ENCODE measurements around the gene SBNO2. TPM values are rescaled to one million over a fixed set of nuclear protein-coding genes. Genes with fewer than 3 reads are reported as not detected.

The SBNO2 gene
- total and polyA plus RNA-seq, 9 of the 15 experiments (the other 6 are each of a cell fraction or from before 2014, with no cell fraction given) = 0.01 to 46.2 (median 6.7) TPM

DNA sequence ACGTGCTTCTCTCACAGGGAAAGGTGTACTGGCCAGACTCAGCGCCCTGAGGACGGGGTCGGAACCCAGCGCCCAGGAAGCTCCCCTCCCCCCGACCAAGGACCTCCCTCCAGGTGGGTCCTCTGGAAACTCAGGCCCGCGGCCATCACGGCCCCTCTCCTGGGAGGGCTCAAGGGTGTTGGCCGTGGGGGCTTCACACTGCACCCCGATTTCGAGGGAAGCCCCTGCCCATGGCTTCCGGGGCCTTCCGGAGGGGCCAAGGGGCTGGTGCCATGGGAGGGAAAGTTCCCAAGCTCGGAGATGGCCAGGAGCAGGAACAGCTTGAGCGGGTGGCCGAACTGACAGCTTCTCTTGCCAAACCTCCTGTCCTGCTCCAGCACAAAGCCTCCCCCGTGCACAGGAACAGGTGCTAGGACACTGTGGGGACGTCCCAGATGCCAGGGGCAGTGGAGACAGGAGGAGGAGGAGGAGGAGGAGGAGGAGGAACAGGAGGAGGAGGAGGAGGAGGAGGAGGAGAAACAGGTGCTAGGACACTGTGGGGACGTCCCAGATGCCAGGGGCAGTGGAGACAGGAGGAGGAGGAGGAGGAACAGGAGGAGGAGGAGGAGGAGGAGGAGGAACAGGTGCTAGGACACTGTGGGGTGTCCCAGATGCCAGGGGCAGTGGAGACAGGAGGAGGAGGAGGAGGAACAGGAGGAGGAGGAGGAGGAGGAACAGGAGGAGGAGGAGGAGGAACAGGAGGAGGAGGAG, 10.0 kb downstream of the SBNO2 start (continued):
- TF ChIP-seq, protein P1, sequence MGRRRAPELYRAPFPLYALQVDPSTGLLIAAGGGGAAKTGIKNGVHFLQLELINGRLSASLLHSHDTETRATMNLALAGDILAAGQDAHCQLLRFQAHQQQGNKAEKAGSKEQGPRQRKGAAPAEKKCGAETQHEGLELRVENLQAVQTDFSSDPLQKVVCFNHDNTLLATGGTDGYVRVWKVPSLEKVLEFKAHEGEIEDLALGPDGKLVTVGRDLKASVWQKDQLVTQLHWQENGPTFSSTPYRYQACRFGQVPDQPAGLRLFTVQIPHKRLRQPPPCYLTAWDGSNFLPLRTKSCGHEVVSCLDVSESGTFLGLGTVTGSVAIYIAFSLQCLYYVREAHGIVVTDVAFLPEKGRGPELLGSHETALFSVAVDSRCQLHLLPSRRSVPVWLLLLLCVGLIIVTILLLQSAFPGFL (CRISPR knock-in tag; IDR thresholded peaks at IDR 0.05) = no peak
- TF ChIP-seq PCBP2 (IDR thresholded peaks at IDR 0.05; ENCODE audit: low read depth, low read length, poor library complexity, severe bottlenecking) (peak; percentile 57), NR2F6 (CRISPR knock-in tag; IDR thresholded peaks at IDR 0.05) (no peak), ZBED1 (IDR thresholded peaks at IDR 0.05) (no peak), SMARCE1 (IDR thresholded peaks at IDR 0.05) (no peak), ZC3H4 (CRISPR knock-in tag; IDR thresholded peaks at IDR 0.05; ENCODE audit: borderline replicate concordance) (no peak)
- TF ChIP-seq, protein P2, sequence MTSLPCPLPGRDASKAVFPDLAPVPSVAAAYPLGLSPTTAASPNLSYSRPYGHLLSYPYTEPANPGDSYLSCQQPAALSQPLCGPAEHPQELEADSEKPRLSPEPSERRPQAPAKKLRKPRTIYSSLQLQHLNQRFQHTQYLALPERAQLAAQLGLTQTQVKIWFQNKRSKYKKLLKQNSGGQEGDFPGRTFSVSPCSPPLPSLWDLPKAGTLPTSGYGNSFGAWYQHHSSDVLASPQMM (CRISPR knock-in tag; IDR thresholded peaks at IDR 0.05) = no peak

DNA sequence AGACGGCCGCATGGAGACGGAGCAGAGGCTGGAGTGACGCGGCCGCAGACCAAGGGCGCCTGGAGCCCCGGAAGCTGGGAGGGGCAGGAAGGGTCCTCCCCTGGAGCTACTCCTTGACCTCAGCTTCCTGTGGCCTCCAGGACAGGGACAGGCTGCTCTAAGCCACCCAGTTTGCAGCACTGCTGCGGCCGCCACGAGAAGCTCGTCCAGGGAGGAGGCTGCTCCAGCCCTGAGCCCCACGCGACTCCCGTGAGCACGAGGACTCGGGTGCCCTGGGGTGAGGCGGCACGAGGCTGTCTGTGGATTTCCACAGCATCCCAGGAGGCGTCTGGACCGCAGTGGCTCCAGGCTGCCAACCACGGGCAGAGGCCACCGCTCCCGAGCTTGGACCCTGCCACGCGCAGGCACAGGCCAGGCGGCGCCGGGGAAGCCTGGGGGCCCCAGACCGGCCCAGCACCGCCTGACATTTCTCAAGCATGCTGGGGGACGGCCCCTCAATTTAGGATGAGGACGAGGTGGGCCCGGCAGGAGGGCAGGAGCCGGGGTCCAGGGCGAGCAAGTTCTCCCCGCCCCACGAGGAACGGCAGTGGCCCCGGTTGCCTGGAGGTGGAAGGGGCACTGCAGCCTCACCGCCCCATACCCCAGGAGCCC, 10.7 kb downstream of the SBNO2 start:
- no peak for DNase-seq (ENCODE audit: extremely low read depth in 1 of 4, low spot score in 3 of 4)
- H3K27me3 ChIP-seq (ENCODE audit: control insufficient read depth in 2 of 2, insufficient read depth in 2 of 2, low read length in 2 of 2) = no peaks in the 10 kb centered on the region
- peaks cover 70% of the 10 kb centered on the region for H3K79me2 ChIP-seq (ENCODE audit: control insufficient read depth, insufficient read depth, low read length)
- no peak overlapping the region for H3K4me2 ChIP-seq (ENCODE audit: insufficient read depth, low read length)
- WGBS (ENCODE audit: insufficient coverage, low coverage, missing lambda C conversion rate) = 91% methylated on average over 30 of the region's 41 CpGs
- no peak overlapping the region for H3K4me3 ChIP-seq
- H2AFZ ChIP-seq (ENCODE audit: low read depth, low read length) = no peak overlapping the region
- no peak for FAIRE-seq
- peaks cover 6% of the 10 kb centered on the region for H3K9me1 ChIP-seq (ENCODE audit: control insufficient read depth, insufficient read depth, low read length)
- H3K9me3 ChIP-seq (replicated peaks; ENCODE audit: control insufficient read depth, insufficient read depth, low read depth, low read length) = no peaks in the 10 kb centered on the region
- peaks cover 23% of the 10 kb centered on the region; the same call in 2 of the 3 replicates for H3K36me3 ChIP-seq (ENCODE audit: control insufficient read depth, insufficient read depth, low read length)
- ATAC-seq = no peak
- peak overlapping the region in 1 of 2 experiments; percentile 72; a peak in 1 of 4 replicates for H3K9ac ChIP-seq (ENCODE audit: insufficient read depth in 1 of 2, low read depth in 2 of 2, low read length in 2 of 2)
- peaks cover 9% of the 10 kb centered on the region for H4K20me1 ChIP-seq (replicated peaks; ENCODE audit: control insufficient read depth, insufficient read depth, low read length)
- in situ Hi-C loops (cut with MboI) = no loop called here
- intact Hi-C loops (cut with micrococcal nuclease) = no loop called here
- no peak overlapping the region for H3K27ac ChIP-seq (ENCODE audit: extremely low read depth, low read depth, low read length)
- CTCF ChIA-PET (ENCODE audit: low intra/inter-chr PET ratio) = no interaction called here
- no TSS peak for BruUV-seq (replicated peaks)
- POLR2A ChIA-PET = no interaction called here
- peaks cover 0 to 80% of the 10 kb centered on the region in 2 experiments; a peak in 3 of 5 replicates for H3K4me1 ChIP-seq (replicated peaks in 1 of 2; ENCODE audit: control insufficient read depth in 2 of 2, insufficient read depth in 2 of 2, low read length in 2 of 2)
- TF ChIP-seq ZNF239 (CRISPR knock-in tag; IDR thresholded peaks at IDR 0.05) (no peak), SETDB1 (IDR thresholded peaks at IDR 0.05; ENCODE audit: low read length) (no peak), SUPT5H (IDR thresholded peaks at IDR 0.05) (no peak), ZBED1 (IDR thresholded peaks at IDR 0.05) (no peak), ESRRA (IDR thresholded peaks at IDR 0.05; ENCODE audit: borderline replicate concordance, low read depth) (no peak), RBFOX2 (IDR thresholded peaks at IDR 0.05; ENCODE audit: low read depth, low read length) (peak; percentile 46; the same call in 1 of the 2 replicates), SIN3B (IDR thresholded peaks at IDR 0.05; ENCODE audit: low read depth) (no peak), CBX3 (IDR thresholded peaks at IDR 0.05; ENCODE audit: borderline replicate concordance in 1 of 2, low read length in 2 of 2) (no peak)
- TF ChIP-seq, protein P3, sequence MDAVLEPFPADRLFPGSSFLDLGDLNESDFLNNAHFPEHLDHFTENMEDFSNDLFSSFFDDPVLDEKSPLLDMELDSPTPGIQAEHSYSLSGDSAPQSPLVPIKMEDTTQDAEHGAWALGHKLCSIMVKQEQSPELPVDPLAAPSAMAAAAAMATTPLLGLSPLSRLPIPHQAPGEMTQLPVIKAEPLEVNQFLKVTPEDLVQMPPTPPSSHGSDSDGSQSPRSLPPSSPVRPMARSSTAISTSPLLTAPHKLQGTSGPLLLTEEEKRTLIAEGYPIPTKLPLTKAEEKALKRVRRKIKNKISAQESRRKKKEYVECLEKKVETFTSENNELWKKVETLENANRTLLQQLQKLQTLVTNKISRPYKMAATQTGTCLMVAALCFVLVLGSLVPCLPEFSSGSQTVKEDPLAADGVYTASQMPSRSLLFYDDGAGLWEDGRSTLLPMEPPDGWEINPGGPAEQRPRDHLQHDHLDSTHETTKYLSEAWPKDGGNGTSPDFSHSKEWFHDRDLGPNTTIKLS (IDR thresholded peaks at IDR 0.05; ENCODE audit: borderline replicate concordance, low read depth) = no peak
- TF ChIP-seq, protein P4, sequence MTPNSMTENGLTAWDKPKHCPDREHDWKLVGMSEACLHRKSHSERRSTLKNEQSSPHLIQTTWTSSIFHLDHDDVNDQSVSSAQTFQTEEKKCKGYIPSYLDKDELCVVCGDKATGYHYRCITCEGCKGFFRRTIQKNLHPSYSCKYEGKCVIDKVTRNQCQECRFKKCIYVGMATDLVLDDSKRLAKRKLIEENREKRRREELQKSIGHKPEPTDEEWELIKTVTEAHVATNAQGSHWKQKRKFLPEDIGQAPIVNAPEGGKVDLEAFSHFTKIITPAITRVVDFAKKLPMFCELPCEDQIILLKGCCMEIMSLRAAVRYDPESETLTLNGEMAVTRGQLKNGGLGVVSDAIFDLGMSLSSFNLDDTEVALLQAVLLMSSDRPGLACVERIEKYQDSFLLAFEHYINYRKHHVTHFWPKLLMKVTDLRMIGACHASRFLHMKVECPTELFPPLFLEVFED (CRISPR knock-in tag; conservative IDR thresholded peaks at IDR 0.05) = no peak
